Esophagus squamous epithelium (tissue), 5 donors: ENCODE data around the gene LNX2. TPM values are rescaled to one million over a fixed set of nuclear protein-coding genes. Genes with fewer than 3 reads are reported as not detected.

Source experiments
- DNase-seq: peaks from one replicate; lab custom pipeline; 2025; lab: John Stamatoyannopoulos, UW
- H3K27ac ChIP-seq, 4 donors: fragments of 200-600 bp; sonication (generic); one replicate each; pipeline ENCODE4 v1.5.1; 2016 to 2019; ENCODE audit warnings: mild to moderate bottlenecking in 1 of 4
- H3K27me3 ChIP-seq, 4 donors: fragments of 200-600 bp; sonication (generic); 1 replicate in 3 of 4; 2 replicates in 1 of 4; pipeline versions ENCODE4 v1.5.1 to v1.6.0; 2017 to 2021; ENCODE audit warnings: antibody characterized with exemption in 1 of 4
- H3K36me3 ChIP-seq, 3 donors: fragments of 200-600 bp; sonication (generic); one replicate each; pipeline ENCODE4 v1.5.1; 2016 to 2019
- H3K4me1 ChIP-seq, 3 donors: fragments of 200-600 bp; sonication (generic); one replicate each; pipeline ENCODE4 v1.5.1; 2017 to 2019
- H3K4me3 ChIP-seq, 4 donors: fragments of 200-600 bp; sonication (generic); 1 replicate in 3 of 4; 2 replicates in 1 of 4; pipeline ENCODE4 v1.5.1; 2016 to 2019; ENCODE audit warnings: mild to moderate bottlenecking in 2 of 4, moderate library complexity in 1 of 4
- H3K9me3 ChIP-seq, 3 donors: fragments of 200-600 bp; sonication (generic); one replicate each; pipeline ENCODE4 v1.5.1; 2016 to 2019
- CTCF ChIP-seq, 6 experiments: fragments of 450-650 bp in 4 of 6; fragments of 200-600 bp in 2 of 6; sonication (generic) in 2 of 6; IDR thresholded peaks; one replicate each; pipeline ENCODE4 v1.5.1; 2016 to 2019; ENCODE audit warnings: antibody characterized with exemption in 6 of 6, mild to moderate bottlenecking in 4 of 6, moderate library complexity in 4 of 6
- POLR2A ChIP-seq, 4 donors: fragments of 450-650 bp; IDR thresholded peaks; one replicate each; pipeline ENCODE4 v1.6.1; 2017; ENCODE audit warnings: antibody characterized with exemption in 4 of 4, mild to moderate bottlenecking in 4 of 4, moderate library complexity in 3 of 4
- WGBS, 2 donors: methylation state at CpG; one replicate each; pipeline ENCODE4 v1.1.5; 2018; 5-methylcytosine and 5-hydroxymethylcytosine counted together
- intact Hi-C: fragments of 100-400 bp; cut with DNase I; formaldehyde crosslinking; loops from one replicate; pipeline ENCODE4 v1.15.0; 2022
- total RNA-seq, 4 donors: library from RNA; depleted of rRNA; stranded (reverse); fragments of >200 nt; gene quantifications; one replicate each; pipeline ENCODE4 v1.1.0, GENCODE V29; 2016
- donor health status: DM: yes; HTN: yes; CAD: no.

LNX2 gene
- total RNA-seq, 4 donors from 2014 or later = 12.2 to 16.5 (median 14.9) TPM

- Histone ChIP-seq H3K36me3 (peaks cover 0 to 19% (median 0%) of the 10 kb centered on the region in 3 donors), H3K27me3 (no peaks in the 10 kb centered on the region), H3K4me1 (peaks cover 19 to 54% (median 28%) of the 10 kb centered on the region in 3 donors), H3K4me3 (peak overlapping the region; percentile 83 to 99 (median 88)), H3K9me3 (peaks cover 0 to 12% (median 0%) of the 10 kb centered on the region in 3 donors), H3K27ac (peak overlapping the region; percentile 95 to 99 (median 98))
- DNase-seq = no peak
- TF ChIP-seq POLR2A (IDR thresholded peaks at IDR 0.05) = no peak
- 19 to 31% methylated on average over 8 to 10 of the region's 10 CpGs for WGBS, 2 donors
- intact Hi-C loops = no loop called here
Measured at GRCh38 chr13:27619093-27619727, 1.1 kb downstream of the LNX2 start.

- H3K27ac ChIP-seq = peak overlapping the region in 1 of 4 donors; percentile 99
- DNase-seq = no peak
- WGBS, 2 donors = 28 to 60% methylated on average over 3 of the region's 3 CpGs
- no peak for TF ChIP-seq POLR2A (IDR thresholded peaks at IDR 0.05)
- TF ChIP-seq CTCF (IDR thresholded peaks at IDR 0.05) = no peak
- H3K4me3 ChIP-seq = peak overlapping the region in 1 of 4 donors; percentile 94
- H3K4me1 ChIP-seq = peaks cover 6 to 47% (median 15%) of the 10 kb centered on the region in 3 donors
- no peaks in the 10 kb centered on the region for H3K27me3 ChIP-seq
- intact Hi-C loops = no loop called here
- peaks cover 0 to 13% (median 0%) of the 10 kb centered on the region in 3 donors for H3K36me3 ChIP-seq
- peaks cover 0 to 13% (median 0%) of the 10 kb centered on the region in 3 donors for H3K9me3 ChIP-seq
Measured at GRCh38 chr13:27617881-27618321, 2.4 kb downstream of the LNX2 start.

- TF ChIP-seq POLR2A (IDR thresholded peaks at IDR 0.05) (no peak), CTCF (IDR thresholded peaks at IDR 0.05) (no peak)
- peaks cover 0 to 13% (median 0%) of the 10 kb centered on the region in 3 donors for H3K36me3 ChIP-seq
- H3K27me3 ChIP-seq = no peaks in the 10 kb centered on the region
- peaks cover 1 to 28% (median 3%) of the 10 kb centered on the region in 3 donors for H3K4me1 ChIP-seq
- peaks cover 0 to 13% (median 0%) of the 10 kb centered on the region in 3 donors for H3K9me3 ChIP-seq
- WGBS, 2 donors = 88 to 96% methylated on average over 7 of the region's 7 CpGs
- DNase-seq = no peak
- H3K27ac ChIP-seq = no peak overlapping the region
- intact Hi-C loops = no loop called here
- H3K4me3 ChIP-seq = no peak overlapping the region
Measured at GRCh38 chr13:27613628-27614027, 6.7 kb downstream of the LNX2 start.

GRCh38 chr13:27607125-27607524 is 13.2 kb downstream of the LNX2 start:
- TF ChIP-seq POLR2A (IDR thresholded peaks at IDR 0.05) (no peak), CTCF (IDR thresholded peaks at IDR 0.05) (no peak)
- Histone ChIP-seq H3K27me3 (no peaks in the 10 kb centered on the region), H3K4me1 (peaks cover 0 to 19% (median 5%) of the 10 kb centered on the region in 3 donors), H3K36me3 (no peaks in the 10 kb centered on the region), H3K4me3 (no peak overlapping the region), H3K9me3 (no peaks in the 10 kb centered on the region), H3K27ac (peak overlapping the region in 1 of 4 donors; percentile 6)
- 33 to 41% methylated on average over 4 of the region's 4 CpGs for WGBS, 2 donors
- DNase-seq = no peak
- intact Hi-C loops = no loop called here

- TF ChIP-seq CTCF (IDR thresholded peaks at IDR 0.05) = no peak
- no peak for TF ChIP-seq POLR2A (IDR thresholded peaks at IDR 0.05)
- H3K4me1 ChIP-seq = peaks cover 0 to 19% (median 5%) of the 10 kb centered on the region in 3 donors
- intact Hi-C loops = no loop called here
- no peaks in the 10 kb centered on the region for H3K27me3 ChIP-seq
- no peak for DNase-seq
- no peak overlapping the region for H3K27ac ChIP-seq
- 54 to 61% methylated on average over 2 of the region's 2 CpGs for WGBS, 2 donors
- no peak overlapping the region for H3K4me3 ChIP-seq
- H3K9me3 ChIP-seq = no peaks in the 10 kb centered on the region
- no peaks in the 10 kb centered on the region for H3K36me3 ChIP-seq
Measured at GRCh38 chr13:27605610-27606200, 14.6 kb downstream of the LNX2 start.
